C1 segment of cervical spinal cord (tissue), 14 donors: ENCODE measurements around the gene SV2B.

Experiments used
- DNase-seq, 14 donors: peaks; one replicate each; lab custom pipeline; 2025; lab: John Stamatoyannopoulos, UW

The SV2B gene

GRCh38 chr15:91192285-91192684 is 92.2 kb downstream of the SV2B start:
- DNase-seq: no peak

GRCh38 chr15:91192690-91193377 is 92.8 kb downstream of the SV2B start:
- peak in 1 of 14 donors; percentile 73 for DNase-seq

GRCh38 chr15:91193378-91193720 is 93.3 kb downstream of the SV2B start:
- DNase-seq: peak in 1 of 14 donors; percentile 83

- no peak for DNase-seq
Measured at GRCh38 chr15:91196127-91196526, 96.1 kb downstream of the SV2B start.

GRCh38 chr15:91196768-91197167 is 96.7 kb downstream of the SV2B start:
- DNase-seq: peak in 1 of 14 donors; percentile 47

GRCh38 chr15:91199511-91199910 is 99.5 kb downstream of the SV2B start:
- DNase-seq: peak in 1 of 14 donors; percentile 89

GRCh38 chr15:91200101-91200754 is 100.2 kb downstream of the SV2B start:
- DNase-seq: no peak

- DNase-seq: no peak
Measured at GRCh38 chr15:91202510-91203102, 102.5 kb downstream of the SV2B start.

- no peak for DNase-seq
Measured at GRCh38 chr15:91203619-91204203, 103.7 kb downstream of the SV2B start.

- DNase-seq: peak in 1 of 14 donors; percentile 84
Measured at GRCh38 chr15:91208371-91208770, 108.3 kb downstream of the SV2B start.

GRCh38 chr15:91209318-91209717 is 109.3 kb downstream of the SV2B start:
- DNase-seq: no peak

GRCh38 chr15:91209726-91210125 is 109.7 kb downstream of the SV2B start:
- DNase-seq: no peak

- DNase-seq: peak in 1 of 14 donors; percentile 75
Measured at GRCh38 chr15:91214675-91215590, 114.9 kb downstream of the SV2B start.

GRCh38 chr15:91216000-91216399 is 115.9 kb downstream of the SV2B start:
- DNase-seq: peak in 1 of 14 donors; percentile 67

- peak in 1 of 14 donors; percentile 63 for DNase-seq
Measured at GRCh38 chr15:91219206-91219605, 119.1 kb downstream of the SV2B start.

- DNase-seq: no peak
Measured at GRCh38 chr15:91222052-91222451, 122.0 kb downstream of the SV2B start.

GRCh38 chr15:91223863-91224262 is 123.8 kb downstream of the SV2B start:
- peak in 1 of 14 donors; percentile 61 for DNase-seq

- peak in 1 of 14 donors; percentile 34 for DNase-seq
Measured at GRCh38 chr15:91224755-91225380, 124.8 kb downstream of the SV2B start.

GRCh38 chr15:91225741-91226140 is 125.7 kb downstream of the SV2B start:
- no peak for DNase-seq

GRCh38 chr15:91227117-91227516 is 127.1 kb downstream of the SV2B start:
- no peak for DNase-seq

GRCh38 chr15:91227766-91228165 is 127.7 kb downstream of the SV2B start:
- DNase-seq: peak in 1 of 14 donors; percentile 51
